ENCODE measurements around the gene GTSE1.

The GTSE1 gene

DNA sequence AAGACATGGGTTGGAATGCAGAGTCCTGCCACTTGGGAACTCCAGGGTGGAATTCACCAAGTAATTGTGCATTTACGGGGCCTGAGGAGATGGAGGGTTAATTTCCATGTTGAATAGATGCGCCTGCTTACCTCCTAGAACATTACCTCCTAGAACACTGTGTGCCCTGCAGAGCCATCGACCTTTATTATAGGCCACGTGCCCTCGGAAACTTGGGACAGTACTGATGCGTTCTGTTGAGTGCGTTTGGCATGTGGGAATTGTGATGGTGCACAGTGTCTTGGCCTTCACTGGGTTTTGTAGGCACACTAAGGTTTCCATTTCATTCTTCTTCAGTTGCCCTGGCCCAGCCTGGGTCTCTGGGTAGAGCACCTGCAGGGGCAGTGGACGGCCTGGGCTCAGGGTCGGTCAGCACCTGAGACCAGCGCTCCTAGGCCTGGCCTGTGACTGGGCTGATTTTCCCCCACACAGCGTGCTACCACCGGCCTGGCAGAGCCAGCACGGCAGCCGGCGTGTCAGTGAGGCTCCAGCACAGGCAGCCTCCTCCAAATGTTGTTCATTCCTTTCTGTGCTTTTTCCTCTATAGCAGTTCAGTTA, 51.5 kb downstream of the GTSE1 start:
- Histone ChIP-seq H3K36me3 (peaks cover 97 to 100% (median 100%) of the 10 kb centered on the region in 11 experiments), H3K4me1 (peaks cover 0 to 20% (median 17%) of the 10 kb centered on the region in 10 experiments; a peak in 16 of 20 replicates)
- no peak for TF ChIP-seq Cebpa-rat (IDR thresholded peaks at IDR 0.05)

GRCh38 chr22:46349238-46349637, 52.6 kb downstream of the GTSE1 start:
- H3K27me3 ChIP-seq, result no peaks in the 10 kb centered on the region
- H3K9me3 ChIP-seq (replicated peaks in 1 of 11), result no peaks in the 10 kb centered on the region
- H3K36me3 ChIP-seq, result peaks cover 97 to 100% (median 100%) of the 10 kb centered on the region in 11 experiments
- TF ChIP-seq Cebpa-rat (IDR thresholded peaks at IDR 0.05), result no peak
- H4K20me1 ChIP-seq, result peaks cover 39 to 99% (median 91%) of the 10 kb centered on the region in 11 experiments; a peak in 21 of 22 replicates
- H3K4me2 ChIP-seq, result no peak overlapping the region
- no peak overlapping the region for H3K9ac ChIP-seq
- no peak overlapping the region for H3K27ac ChIP-seq
- no peak overlapping the region for H3K4me3 ChIP-seq
- peaks cover 0 to 31% (median 27%) of the 10 kb centered on the region in 10 experiments; a peak in 16 of 20 replicates for H3K4me1 ChIP-seq

More for the DNA sequence above, 51.5 kb downstream of the GTSE1 start:
- Histone ChIP-seq H3K9me3 (replicated peaks in 1 of 11) (no peaks in the 10 kb centered on the region), H3K27me3 (no peaks in the 10 kb centered on the region), H3K27ac (no peak overlapping the region), H3K4me3 (no peak overlapping the region), H3K4me2 (no peak overlapping the region), H4K20me1 (peaks cover 33 to 99% (median 91%) of the 10 kb centered on the region in 11 experiments; a peak in 21 of 22 replicates), H3K9ac (no peak overlapping the region)

DNA sequence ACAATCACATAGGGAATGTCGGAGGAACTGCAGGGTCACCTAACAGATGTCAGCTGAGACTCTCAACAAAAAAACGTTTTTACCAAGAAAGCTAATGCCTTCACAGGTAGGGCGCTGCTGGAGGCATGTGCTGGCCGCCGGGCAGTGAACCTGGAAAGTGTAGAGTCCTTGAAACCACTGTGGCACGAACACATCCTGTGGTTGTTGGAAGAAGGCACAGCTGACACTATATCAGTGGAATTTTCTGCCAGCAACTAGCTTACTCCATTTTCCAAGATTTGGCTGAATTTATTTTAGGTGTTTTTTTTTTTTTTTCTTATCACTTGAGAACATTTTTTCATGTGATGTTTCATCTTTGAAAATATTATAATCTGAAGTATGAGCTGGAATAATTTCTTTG, 53.0 kb downstream of the GTSE1 start:
- TF ChIP-seq Cebpa-rat (IDR thresholded peaks at IDR 0.05), result no peak
- Histone ChIP-seq H3K27me3 (no peaks in the 10 kb centered on the region), H3K4me3 (no peak overlapping the region), H3K9me3 (replicated peaks in 1 of 11) (no peaks in the 10 kb centered on the region), H3K9ac (no peak overlapping the region), H3K36me3 (peaks cover 97 to 100% (median 100%) of the 10 kb centered on the region in 11 experiments), H3K27ac (no peak overlapping the region), H3K4me1 (peaks cover 0 to 34% (median 30%) of the 10 kb centered on the region in 10 experiments; a peak in 16 of 20 replicates), H3K4me2 (no peak overlapping the region), H4K20me1 (peaks cover 39 to 99% (median 91%) of the 10 kb centered on the region in 11 experiments; a peak in 21 of 22 replicates)

DNA sequence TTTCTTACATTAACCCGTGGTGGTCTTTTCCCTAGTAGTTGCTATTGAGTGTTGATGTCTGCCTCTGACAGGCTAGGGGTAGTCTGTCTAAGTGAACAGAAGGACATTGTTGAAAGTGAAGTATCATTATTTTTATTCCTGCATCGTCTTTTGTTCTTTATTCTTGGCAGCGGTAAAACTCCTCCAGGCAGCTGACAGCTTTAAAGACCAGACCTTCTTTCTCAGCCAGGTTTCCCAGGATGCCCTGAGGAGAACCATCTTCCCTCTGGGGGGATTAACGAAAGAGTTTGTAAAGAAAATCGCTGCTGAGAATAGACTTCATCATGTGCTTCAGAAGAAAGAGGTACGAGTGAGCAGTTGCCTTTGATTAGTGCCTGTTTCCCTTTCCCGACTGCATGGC, 53.5 kb downstream of the GTSE1 start:
- Histone ChIP-seq H3K27me3 (no peaks in the 10 kb centered on the region), H4K20me1 (peaks cover 42 to 99% (median 93%) of the 10 kb centered on the region in 11 experiments; a peak in 21 of 22 replicates), H3K4me1 (peaks cover 0 to 39% (median 35%) of the 10 kb centered on the region in 10 experiments; a peak in 16 of 20 replicates), H3K36me3 (peaks cover 96 to 100% (median 100%) of the 10 kb centered on the region in 11 experiments), H3K4me2 (no peak overlapping the region), H3K4me3 (no peak overlapping the region), H3K9ac (no peak overlapping the region), H3K9me3 (replicated peaks in 1 of 11) (no peaks in the 10 kb centered on the region), H3K27ac (no peak overlapping the region)
- TF ChIP-seq Cebpa-rat (IDR thresholded peaks at IDR 0.05), result no peak

DNA sequence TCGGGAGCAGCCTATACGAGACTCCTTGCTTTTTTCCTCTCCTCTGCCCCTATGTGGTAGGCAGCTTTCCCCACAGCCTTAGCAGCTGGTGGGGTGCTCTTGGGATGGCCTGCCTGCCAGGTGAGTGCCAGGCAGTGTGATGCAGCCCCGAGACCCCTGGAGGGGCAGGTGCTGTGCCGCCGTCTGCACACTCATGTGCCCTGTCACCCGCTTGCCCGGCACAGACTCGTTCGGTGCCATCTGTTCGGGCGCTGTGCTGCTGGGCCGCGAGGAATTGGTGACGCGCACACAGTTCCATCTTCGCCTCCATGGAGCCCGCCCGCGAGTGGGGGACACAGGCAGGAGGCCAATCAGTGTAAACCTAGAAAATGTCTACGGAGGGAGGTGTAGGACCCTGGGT, 54.0 kb downstream of the GTSE1 start:
- Histone ChIP-seq H3K4me2 (no peak overlapping the region), H3K4me1 (peaks cover 2 to 44% (median 40%) of the 10 kb centered on the region in 10 experiments), H3K36me3 (peaks cover 91 to 98% (median 96%) of the 10 kb centered on the region in 11 experiments), H3K4me3 (no peak overlapping the region), H3K9ac (no peak overlapping the region), H3K27me3 (no peaks in the 10 kb centered on the region), H4K20me1 (peaks cover 45 to 99% (median 97%) of the 10 kb centered on the region in 11 experiments; a peak in 21 of 22 replicates), H3K9me3 (replicated peaks in 1 of 11) (no peaks in the 10 kb centered on the region), H3K27ac (no peak overlapping the region)
- no peak for TF ChIP-seq Cebpa-rat (IDR thresholded peaks at IDR 0.05)

DNA sequence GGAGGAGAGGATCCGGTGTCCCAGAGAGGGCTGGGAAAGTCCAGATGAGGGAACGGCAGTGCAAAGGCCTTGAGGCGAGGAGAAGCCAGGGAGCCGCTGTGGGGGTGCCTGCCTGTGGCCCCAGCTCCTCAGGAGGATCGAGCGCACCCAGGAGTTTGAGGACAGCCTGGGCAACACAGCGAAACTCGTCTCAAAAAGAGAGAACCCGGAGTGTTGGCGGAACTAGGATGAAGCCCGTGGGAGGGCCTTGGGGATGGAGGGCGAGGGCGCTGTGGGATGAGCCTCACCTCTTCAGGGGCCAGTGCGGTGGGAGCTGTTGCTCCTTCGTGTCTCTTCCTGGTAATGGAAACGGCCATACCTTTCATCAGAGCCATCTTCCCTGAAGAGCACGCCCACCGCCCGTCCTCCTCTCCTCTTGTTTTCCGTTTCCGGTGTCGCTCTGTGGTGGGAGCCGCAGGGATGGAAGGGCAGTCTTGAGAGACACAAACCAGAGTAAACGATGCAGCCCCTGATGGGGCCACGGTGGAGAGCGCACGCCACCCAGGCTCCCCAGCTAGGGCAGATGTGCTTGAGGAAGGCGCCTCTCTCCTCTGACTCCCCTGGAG, 54.6 kb downstream of the GTSE1 start:
- Histone ChIP-seq H3K27ac (peak overlapping the region in 2 of 11 experiments; percentile 42 to 49; a peak in 2 of 22 replicates), H4K20me1 (peaks cover 47 to 99% (median 97%) of the 10 kb centered on the region in 11 experiments; a peak in 21 of 22 replicates), H3K36me3 (peaks cover 85 to 96% (median 90%) of the 10 kb centered on the region in 11 experiments), H3K4me2 (no peak overlapping the region), H3K4me3 (no peak overlapping the region), H3K9ac (peak overlapping the region in 3 of 11 experiments; percentile 3 to 9 (median 6); a peak in 2 of 22 replicates), H3K27me3 (no peaks in the 10 kb centered on the region), H3K9me3 (replicated peaks in 1 of 11) (no peaks in the 10 kb centered on the region), H3K4me1 (peaks cover 8 to 50% (median 46%) of the 10 kb centered on the region in 10 experiments)
- no peak for TF ChIP-seq Cebpa-rat (IDR thresholded peaks at IDR 0.05)

- peak overlapping the region in 2 of 11 experiments; percentile 6 to 19; a peak in 2 of 22 replicates for H3K9ac ChIP-seq
- H3K9me3 ChIP-seq (replicated peaks in 1 of 11), result no peaks in the 10 kb centered on the region
- no peak overlapping the region for H3K4me3 ChIP-seq
- H3K27me3 ChIP-seq, result no peaks in the 10 kb centered on the region
- peaks cover 48 to 100% (median 97%) of the 10 kb centered on the region in 11 experiments; a peak in 21 of 22 replicates for H4K20me1 ChIP-seq
- peaks cover 14 to 55% (median 51%) of the 10 kb centered on the region in 10 experiments for H3K4me1 ChIP-seq
- peak overlapping the region in 2 of 11 experiments; percentile 42 to 49; a peak in 2 of 22 replicates for H3K27ac ChIP-seq
- H3K4me2 ChIP-seq, result peak overlapping the region in 5 of 11 experiments; percentile 61 to 91 (median 87); a peak in 5 of 22 replicates
- no peak for TF ChIP-seq Cebpa-rat (IDR thresholded peaks at IDR 0.05)
- peaks cover 80 to 95% (median 88%) of the 10 kb centered on the region in 11 experiments for H3K36me3 ChIP-seq
These were observed 55.1 kb downstream of the GTSE1 start for GRCh38 chr22:46351767-46352166.

DNA sequence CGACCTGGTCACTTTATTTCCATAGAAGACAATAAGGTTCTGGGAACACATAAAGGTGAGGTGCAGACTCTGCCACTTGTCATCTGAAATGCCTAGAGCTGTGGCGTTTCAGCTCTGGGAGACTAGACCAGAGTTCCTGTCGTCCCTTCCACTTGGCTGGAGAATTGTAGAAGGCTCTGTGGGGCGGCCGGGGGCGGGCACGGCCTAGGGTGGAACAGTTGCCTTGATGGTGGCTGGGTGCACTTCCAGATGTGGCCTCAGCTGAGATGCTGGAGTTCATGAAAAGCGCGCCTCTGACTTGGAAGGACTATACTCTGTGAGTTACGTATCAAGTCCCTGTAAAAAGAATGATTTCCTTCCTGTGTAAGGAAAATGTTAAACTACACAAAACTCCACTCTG, 55.6 kb downstream of the GTSE1 start:
- TF ChIP-seq Cebpa-rat (IDR thresholded peaks at IDR 0.05), result no peak
- peak overlapping the region in 3 of 11 experiments; percentile 3 to 49 (median 42); a peak in 3 of 22 replicates for H3K27ac ChIP-seq
- H3K27me3 ChIP-seq, result no peaks in the 10 kb centered on the region
- peaks cover 15 to 60% (median 56%) of the 10 kb centered on the region in 10 experiments for H3K4me1 ChIP-seq
- H3K9me3 ChIP-seq (replicated peaks in 1 of 11), result no peaks in the 10 kb centered on the region
- H3K4me2 ChIP-seq, result peak overlapping the region in 8 of 11 experiments; percentile 54 to 91 (median 80); a peak in 15 of 22 replicates
- no peak overlapping the region for H3K4me3 ChIP-seq
- H4K20me1 ChIP-seq, result peaks cover 48 to 100% (median 97%) of the 10 kb centered on the region in 11 experiments; a peak in 21 of 22 replicates
- peak overlapping the region in 4 of 11 experiments; percentile 6 to 46 (median 28); a peak in 6 of 22 replicates for H3K9ac ChIP-seq
- peaks cover 76 to 95% (median 88%) of the 10 kb centered on the region in 11 experiments for H3K36me3 ChIP-seq

Data from BLaER1 treated with 17β-estradiol and CSF1 and Interleukin-3, amounts not matched to agents 10 nM and 100 nM (cell line).